ENCODE measurements around the gene LRRTM3. TPM values are rescaled to one million over a fixed set of nuclear protein-coding genes. Genes with fewer than 3 reads are reported as not detected.

The LRRTM3 gene
- total and polyA plus RNA-seq, 3 experiments from 2014 or later, result not detected

- H3K4me1 Mint-ChIP-seq, result no peaks in the 10 kb centered on the region
- no peak overlapping the region for H3K27ac Mint-ChIP-seq
- peaks cover 0 to 10% (median 0%) of the 10 kb centered on the region in 5 donors for H3K9me3 Mint-ChIP-seq
- POLR2A ChIA-PET, result no interaction called here
- H3K27ac ChIP-seq (ENCODE audit: low read depth, low read length), result no peak overlapping the region
- no peak for DNase-seq
- H3K36me3 ChIP-seq (ENCODE audit: insufficient read depth, low read length), result no peaks in the 10 kb centered on the region
- H3K4me1 ChIP-seq (ENCODE audit: insufficient read depth, low read length), result no peaks in the 10 kb centered on the region
- no peaks in the 10 kb centered on the region for H3K9me3 ChIP-seq (ENCODE audit: low read length)
- H3K27me3 Mint-ChIP-seq, result no peaks in the 10 kb centered on the region
- H3K4me3 Mint-ChIP-seq, result no peak overlapping the region
- no peak overlapping the region for H3K4me3 ChIP-seq (ENCODE audit: low read length)
- CTCF ChIA-PET, result no interaction called here
- no peaks in the 10 kb centered on the region for H3K27me3 ChIP-seq (ENCODE audit: insufficient read depth, low read length, poor library complexity, severe bottlenecking)
- H3K36me3 Mint-ChIP-seq, result no peaks in the 10 kb centered on the region
These were observed 56.2 kb downstream of the LRRTM3 start for GRCh38 chr10:66982053-66982420.

GRCh38 chr10:66982792-66983474, 57.1 kb downstream of the LRRTM3 start:
- H3K36me3 ChIP-seq (ENCODE audit: insufficient read depth, low read length), result no peaks in the 10 kb centered on the region
- Mint-ChIP-seq H3K27me3 (no peaks in the 10 kb centered on the region), H3K9me3 (peaks cover 0 to 10% (median 0%) of the 10 kb centered on the region in 5 donors), H3K4me3 (no peak overlapping the region), H3K36me3 (no peaks in the 10 kb centered on the region), H3K27ac (no peak overlapping the region), H3K4me1 (no peaks in the 10 kb centered on the region)
- no peaks in the 10 kb centered on the region for H3K9me3 ChIP-seq (ENCODE audit: low read length)
- H3K27ac ChIP-seq (ENCODE audit: low read depth, low read length), result no peak overlapping the region
- no peaks in the 10 kb centered on the region for H3K4me1 ChIP-seq (ENCODE audit: insufficient read depth, low read length)
- H3K4me3 ChIP-seq (ENCODE audit: low read length), result no peak overlapping the region
- POLR2A ChIA-PET, result no interaction called here
- H3K27me3 ChIP-seq (ENCODE audit: insufficient read depth, low read length, poor library complexity, severe bottlenecking), result no peaks in the 10 kb centered on the region
- CTCF ChIA-PET, result no interaction called here
- no peak for DNase-seq

GRCh38 chr10:66983475-66983818, 57.6 kb downstream of the LRRTM3 start:
- Mint-ChIP-seq H3K27me3 (no peaks in the 10 kb centered on the region), H3K36me3 (no peaks in the 10 kb centered on the region), H3K4me1 (no peaks in the 10 kb centered on the region), H3K27ac (no peak overlapping the region), H3K4me3 (no peak overlapping the region), H3K9me3 (peaks cover 0 to 10% (median 0%) of the 10 kb centered on the region in 5 donors)
- ChIA-PET CTCF (no interaction called here), POLR2A (no interaction called here)
- no peak for DNase-seq
- Histone ChIP-seq H3K9me3 (ENCODE audit: low read length) (no peaks in the 10 kb centered on the region), H3K4me1 (ENCODE audit: insufficient read depth, low read length) (no peaks in the 10 kb centered on the region), H3K36me3 (ENCODE audit: insufficient read depth, low read length) (no peaks in the 10 kb centered on the region), H3K4me3 (ENCODE audit: low read length) (no peak overlapping the region), H3K27ac (ENCODE audit: low read depth, low read length) (no peak overlapping the region), H3K27me3 (ENCODE audit: insufficient read depth, low read length, poor library complexity, severe bottlenecking) (no peaks in the 10 kb centered on the region)

GRCh38 chr10:66990143-66990830, 64.5 kb downstream of the LRRTM3 start:
- H3K4me3 ChIP-seq (ENCODE audit: low read length), result no peak overlapping the region
- H3K4me1 ChIP-seq (ENCODE audit: insufficient read depth, low read length), result no peaks in the 10 kb centered on the region
- peaks cover 0 to 17% (median 8%) of the 10 kb centered on the region in 5 donors for H3K9me3 Mint-ChIP-seq
- H3K36me3 Mint-ChIP-seq, result no peaks in the 10 kb centered on the region
- CTCF ChIA-PET, result no interaction called here
- H3K27me3 ChIP-seq (ENCODE audit: insufficient read depth, low read length, poor library complexity, severe bottlenecking), result no peaks in the 10 kb centered on the region
- no peak overlapping the region for H3K27ac Mint-ChIP-seq
- POLR2A ChIA-PET, result no interaction called here
- no peak overlapping the region for H3K4me3 Mint-ChIP-seq
- no peaks in the 10 kb centered on the region for H3K4me1 Mint-ChIP-seq
- no peaks in the 10 kb centered on the region for H3K36me3 ChIP-seq (ENCODE audit: insufficient read depth, low read length)
- H3K27ac ChIP-seq (ENCODE audit: low read depth, low read length), result no peak overlapping the region
- DNase-seq, result no peak
- no peaks in the 10 kb centered on the region for H3K9me3 ChIP-seq (ENCODE audit: low read length)
- no peaks in the 10 kb centered on the region for H3K27me3 Mint-ChIP-seq

- Mint-ChIP-seq H3K9me3 (peaks cover 0 to 14% (median 5%) of the 10 kb centered on the region in 5 donors), H3K27ac (no peak overlapping the region), H3K4me1 (no peaks in the 10 kb centered on the region), H3K4me3 (no peak overlapping the region), H3K36me3 (no peaks in the 10 kb centered on the region), H3K27me3 (no peaks in the 10 kb centered on the region)
- no peak for DNase-seq
- Histone ChIP-seq H3K9me3 (ENCODE audit: low read length) (no peaks in the 10 kb centered on the region), H3K27ac (ENCODE audit: low read depth, low read length) (no peak overlapping the region), H3K36me3 (ENCODE audit: insufficient read depth, low read length) (no peaks in the 10 kb centered on the region), H3K27me3 (ENCODE audit: insufficient read depth, low read length, poor library complexity, severe bottlenecking) (no peaks in the 10 kb centered on the region), H3K4me3 (ENCODE audit: low read length) (no peak overlapping the region), H3K4me1 (ENCODE audit: insufficient read depth, low read length) (no peaks in the 10 kb centered on the region)
- ChIA-PET POLR2A (no interaction called here), CTCF (no interaction called here)
These were observed 71.2 kb downstream of the LRRTM3 start for GRCh38 chr10:66996996-66997395.

GRCh38 chr10:66999762-67000545, 74.1 kb downstream of the LRRTM3 start:
- H3K4me1 Mint-ChIP-seq, result no peaks in the 10 kb centered on the region
- Histone ChIP-seq H3K4me1 (ENCODE audit: insufficient read depth, low read length) (no peaks in the 10 kb centered on the region), H3K27ac (ENCODE audit: low read depth, low read length) (no peak overlapping the region), H3K36me3 (ENCODE audit: insufficient read depth, low read length) (no peaks in the 10 kb centered on the region), H3K4me3 (ENCODE audit: low read length) (no peak overlapping the region), H3K27me3 (ENCODE audit: insufficient read depth, low read length, poor library complexity, severe bottlenecking) (no peaks in the 10 kb centered on the region), H3K9me3 (ENCODE audit: low read length) (no peaks in the 10 kb centered on the region)
- no peaks in the 10 kb centered on the region for H3K36me3 Mint-ChIP-seq
- H3K27me3 Mint-ChIP-seq, result no peaks in the 10 kb centered on the region
- no peak overlapping the region for H3K27ac Mint-ChIP-seq
- POLR2A ChIA-PET, result no interaction called here
- peaks cover 0 to 18% (median 3%) of the 10 kb centered on the region in 5 donors for H3K9me3 Mint-ChIP-seq
- no peak overlapping the region for H3K4me3 Mint-ChIP-seq
- no peak for DNase-seq
- CTCF ChIA-PET, result no interaction called here

GRCh38 chr10:67004690-67005089, 78.9 kb downstream of the LRRTM3 start:
- Histone ChIP-seq H3K36me3 (ENCODE audit: insufficient read depth, low read length) (no peaks in the 10 kb centered on the region), H3K9me3 (ENCODE audit: low read length) (no peaks in the 10 kb centered on the region), H3K27ac (ENCODE audit: low read depth, low read length) (no peak overlapping the region), H3K4me1 (ENCODE audit: insufficient read depth, low read length) (no peaks in the 10 kb centered on the region), H3K4me3 (ENCODE audit: low read length) (no peak overlapping the region), H3K27me3 (ENCODE audit: insufficient read depth, low read length, poor library complexity, severe bottlenecking) (no peaks in the 10 kb centered on the region)
- ChIA-PET POLR2A (no interaction called here), CTCF (no interaction called here)
- no peak for DNase-seq
- Mint-ChIP-seq H3K27me3 (no peaks in the 10 kb centered on the region), H3K9me3 (peaks cover 0 to 14% (median 3%) of the 10 kb centered on the region in 5 donors), H3K36me3 (no peaks in the 10 kb centered on the region), H3K27ac (no peak overlapping the region), H3K4me3 (no peak overlapping the region), H3K4me1 (no peaks in the 10 kb centered on the region)

GRCh38 chr10:67005981-67006380, 80.1 kb downstream of the LRRTM3 start:
- CTCF ChIA-PET, result no interaction called here
- Histone ChIP-seq H3K27me3 (ENCODE audit: insufficient read depth, low read length, poor library complexity, severe bottlenecking) (no peaks in the 10 kb centered on the region), H3K4me1 (ENCODE audit: insufficient read depth, low read length) (no peaks in the 10 kb centered on the region), H3K9me3 (ENCODE audit: low read length) (no peaks in the 10 kb centered on the region), H3K27ac (ENCODE audit: low read depth, low read length) (no peak overlapping the region), H3K36me3 (ENCODE audit: insufficient read depth, low read length) (no peaks in the 10 kb centered on the region), H3K4me3 (ENCODE audit: low read length) (no peak overlapping the region)
- peaks cover 3 to 8% (median 3%) of the 10 kb centered on the region in 5 donors for H3K9me3 Mint-ChIP-seq
- DNase-seq, result no peak
- POLR2A ChIA-PET, result no interaction called here
- H3K4me3 Mint-ChIP-seq, result no peak overlapping the region
- no peaks in the 10 kb centered on the region for H3K4me1 Mint-ChIP-seq
- no peaks in the 10 kb centered on the region for H3K36me3 Mint-ChIP-seq
- H3K27ac Mint-ChIP-seq, result no peak overlapping the region
- no peaks in the 10 kb centered on the region for H3K27me3 Mint-ChIP-seq

Measured in CD8-positive, alpha-beta memory T cell (primary cell).